Neuronal stem cell (in vitro differentiated cells): ENCODE measurements around the gene RABGGTA.

Experiments
- DNase-seq: peaks from one replicate; pipeline ENCODE4 v3.0.0-alpha.2; 2013; ENCODE audit warnings: low spot score
- H2AFZ ChIP-seq: one replicate; pipeline ENCODE4 v1.6.1; 2013; ENCODE audit warnings: mild to moderate bottlenecking, low read length, inconsistent platforms
- H2AK5ac ChIP-seq: 2 replicates; pipeline ENCODE4 v1.6.1; 2013; ENCODE audit warnings: low read depth, mild to moderate bottlenecking, inconsistent platforms, low read length, moderate library complexity, mixed read lengths
- H2BK120ac ChIP-seq: 2 replicates; pipeline ENCODE4 v1.6.1; 2013; ENCODE audit warnings: low read depth, mild to moderate bottlenecking, inconsistent platforms, low read length, moderate library complexity, mixed read lengths
- H2BK12ac ChIP-seq: one replicate; pipeline ENCODE4 v1.6.1; 2013; ENCODE audit warnings: low read length, inconsistent platforms
- H2BK15ac ChIP-seq: 2 replicates; pipeline ENCODE4 v1.6.1; 2013; ENCODE audit warnings: mild to moderate bottlenecking, low read length, inconsistent platforms, mixed read lengths
- H2BK5ac ChIP-seq: one replicate; pipeline ENCODE4 v1.6.1; 2013; ENCODE audit warnings: inconsistent platforms, mild to moderate bottlenecking, low read length, moderate library complexity
- H3K14ac ChIP-seq: one replicate; pipeline ENCODE4 v1.6.1; 2013; ENCODE audit warnings: low read length, inconsistent platforms
- H3K18ac ChIP-seq: 2 replicates; pipeline ENCODE4 v1.6.1; 2013; ENCODE audit warnings: low read length, inconsistent platforms
- H3K23ac ChIP-seq: 2 replicates; pipeline ENCODE4 v1.6.1; 2013; ENCODE audit warnings: low read depth, mild to moderate bottlenecking, mixed read lengths, low read length, inconsistent platforms; ENCODE audit not compliant: poor library complexity
- H3K27ac ChIP-seq: replicated peaks from 3 replicates; pipeline ENCODE4 v1.5.1; 2013; ENCODE audit warnings: low read length, inconsistent platforms
- H3K27me3 ChIP-seq, 3 experiments: 2 replicates each; pipeline ENCODE4 v1.6.1; 2013; ENCODE audit warnings: low read length in 3 of 3, mild to moderate bottlenecking in 2 of 3, inconsistent platforms in 1 of 3, low read depth in 1 of 3, mixed read lengths in 1 of 3, moderate library complexity in 1 of 3; ENCODE audit not compliant: control insufficient read depth in 3 of 3, insufficient read depth in 3 of 3
- H3K36me3 ChIP-seq, 2 donors: replicated peaks in 1 of 2; 2 replicates each; pipeline ENCODE4 v1.6.1; 2013; ENCODE audit warnings: low read length in 2 of 2; ENCODE audit not compliant: control insufficient read depth in 2 of 2, insufficient read depth in 2 of 2
- H3K4ac ChIP-seq: 2 replicates; pipeline ENCODE4 v1.6.1; 2013; ENCODE audit warnings: inconsistent platforms, mild to moderate bottlenecking, low read length, moderate library complexity
- H3K4me1 ChIP-seq, 2 donors: 1 replicate in 1 of 2; 2 replicates in 1 of 2; pipeline ENCODE4 v1.6.1; 2013; ENCODE audit warnings: low read length in 2 of 2, low read depth in 1 of 2; ENCODE audit not compliant: control insufficient read depth in 2 of 2, insufficient read depth in 1 of 2
- H3K4me2 ChIP-seq: one replicate; pipeline ENCODE4 v1.6.1; 2013; ENCODE audit warnings: mild to moderate bottlenecking, low read length, inconsistent platforms; ENCODE audit not compliant: insufficient read depth, poor library complexity, severe bottlenecking
- H3K4me3 ChIP-seq, 2 donors: 2 replicates each; pipeline ENCODE4 v1.5.1; 2013; ENCODE audit warnings: low read length in 2 of 2, mild to moderate bottlenecking in 2 of 2, inconsistent platforms in 1 of 2, moderate library complexity in 1 of 2
- H3K79me1 ChIP-seq: one replicate; pipeline ENCODE4 v1.6.1; 2013; ENCODE audit warnings: low read depth, mild to moderate bottlenecking, inconsistent platforms, low read length, moderate library complexity
- H3K9ac ChIP-seq: one replicate; pipeline ENCODE4 v1.6.1; 2013; ENCODE audit warnings: mild to moderate bottlenecking, low read depth, low read length, inconsistent platforms; ENCODE audit not compliant: poor library complexity
- H3K9me3 ChIP-seq, 2 donors: replicated peaks in 1 of 2; 2 replicates each; pipeline versions ENCODE3 to v1.6.1; 2013; ENCODE audit warnings: low read length in 2 of 2, mild to moderate bottlenecking in 2 of 2, inconsistent platforms in 1 of 2, low read depth in 1 of 2, mixed read lengths in 1 of 2, moderate library complexity in 1 of 2; ENCODE audit not compliant: control insufficient read depth in 2 of 2, insufficient read depth in 1 of 2
- H4K8ac ChIP-seq: one replicate; pipeline ENCODE4 v1.6.1; 2013; ENCODE audit warnings: low read depth, mild to moderate bottlenecking, inconsistent platforms, low read length, moderate library complexity
- H4K91ac ChIP-seq: one replicate; pipeline ENCODE4 v1.6.1; 2013; ENCODE audit warnings: low read length, low read depth, mild to moderate bottlenecking, inconsistent platforms; ENCODE audit not compliant: poor library complexity
- WGBS, 2 donors: extraction: QIAGEN DNeasy Blood & Tissue Kit; methylation state at CpG; one replicate each; pipeline ENCODE4 v1.1.7; 2013; ENCODE audit warnings: missing lambda C conversion rate in 2 of 2, mixed read lengths in 1 of 2; ENCODE audit not compliant: insufficient read length in 2 of 2, insufficient replicate concordance in 1 of 2; ENCODE audit errors: extremely low coverage in 2 of 2; 5-methylcytosine and 5-hydroxymethylcytosine counted together

Gene RABGGTA

GRCh38 chr14:24238527-24239037 is 32.8 kb downstream of the RABGGTA start:
- no peak overlapping the region for H3K4me2 ChIP-seq
- H4K91ac ChIP-seq, result no peak overlapping the region
- H3K4ac ChIP-seq, result no peak overlapping the region
- peaks cover 40 to 73% of the 10 kb centered on the region in 2 donors for H3K36me3 ChIP-seq
- no peak overlapping the region for H3K18ac ChIP-seq
- no peak overlapping the region for H3K4me3 ChIP-seq
- peaks cover 0 to under 1% of the 10 kb centered on the region in 2 donors for H3K4me1 ChIP-seq
- H3K27ac ChIP-seq, result no peak overlapping the region
- H3K9ac ChIP-seq, result no peak overlapping the region
- no peak overlapping the region for H2BK5ac ChIP-seq
- H3K79me1 ChIP-seq, result peaks cover 4% of the 10 kb centered on the region
- H3K27me3 ChIP-seq, result no peaks in the 10 kb centered on the region
- no peak overlapping the region for H2BK12ac ChIP-seq
- H3K9me3 ChIP-seq, result no peaks in the 10 kb centered on the region
- no peak overlapping the region for H3K23ac ChIP-seq
- H2BK15ac ChIP-seq, result no peak overlapping the region
- no peak overlapping the region for H3K14ac ChIP-seq
- no peak overlapping the region for H4K8ac ChIP-seq
- no CpG with 5 or more reads among the region's 5 CpGs for WGBS, 2 donors
- no peak for DNase-seq
- H2AK5ac ChIP-seq, result no peak overlapping the region
- H2BK120ac ChIP-seq, result no peak overlapping the region
- no peak overlapping the region for H2AFZ ChIP-seq

GRCh38 chr14:24238123-24238522 is 33.3 kb downstream of the RABGGTA start:
- no peak overlapping the region for H4K91ac ChIP-seq
- no peak overlapping the region for H3K4me2 ChIP-seq
- no peak overlapping the region for H3K14ac ChIP-seq
- H2BK12ac ChIP-seq, result no peak overlapping the region
- DNase-seq, result no peak
- no peak overlapping the region for H3K18ac ChIP-seq
- H2AFZ ChIP-seq, result no peak overlapping the region
- H3K9me3 ChIP-seq, result no peaks in the 10 kb centered on the region
- H3K27me3 ChIP-seq, result no peaks in the 10 kb centered on the region
- no peak overlapping the region for H3K4ac ChIP-seq
- peaks cover 4 to 6% of the 10 kb centered on the region in 2 donors for H3K4me1 ChIP-seq
- H2BK5ac ChIP-seq, result no peak overlapping the region
- no peak overlapping the region for H3K4me3 ChIP-seq
- H3K79me1 ChIP-seq, result peaks cover 4% of the 10 kb centered on the region
- H2BK120ac ChIP-seq, result no peak overlapping the region
- H4K8ac ChIP-seq, result no peak overlapping the region
- H3K23ac ChIP-seq, result no peak overlapping the region
- no peak overlapping the region for H2AK5ac ChIP-seq
- no peak overlapping the region for H3K9ac ChIP-seq
- no CpG with 5 or more reads among the region's 5 CpGs for WGBS, 2 donors
- no peak overlapping the region for H3K27ac ChIP-seq
- peaks cover 40 to 73% of the 10 kb centered on the region in 2 donors for H3K36me3 ChIP-seq
- no peak overlapping the region for H2BK15ac ChIP-seq

- Histone ChIP-seq H3K14ac (no peak overlapping the region), H3K27ac (no peak overlapping the region), H3K4ac (no peak overlapping the region)
Measured at GRCh38 chr14:24237463-24237955, 33.9 kb downstream of the RABGGTA start.

GRCh38 chr14:24236689-24237462 is 34.5 kb downstream of the RABGGTA start:
- Histone ChIP-seq H2BK5ac (no peak overlapping the region), H3K4me1 (peaks cover 6% of the 10 kb centered on the region in 2 donors), H3K4me2 (no peak overlapping the region), H3K23ac (no peak overlapping the region), H3K36me3 (peaks cover 40 to 73% of the 10 kb centered on the region in 2 donors), H4K8ac (no peak overlapping the region), H2AFZ (no peak overlapping the region), H3K4ac (no peak overlapping the region), H2BK120ac (no peak overlapping the region), H2AK5ac (no peak overlapping the region), H4K91ac (no peak overlapping the region), H2BK15ac (no peak overlapping the region), H3K79me1 (peaks cover 4% of the 10 kb centered on the region), H2BK12ac (no peak overlapping the region), H3K9ac (no peak overlapping the region), H3K27ac (no peak overlapping the region), H3K4me3 (no peak overlapping the region), H3K9me3 (no peaks in the 10 kb centered on the region), H3K18ac (no peak overlapping the region), H3K27me3 (no peaks in the 10 kb centered on the region), H3K14ac (no peak overlapping the region)
- DNase-seq, result no peak
- WGBS, 2 donors, result no CpG with 5 or more reads among the region's 6 CpGs

More at GRCh38 chr14:24237463-24237955, 33.9 kb downstream of the RABGGTA start:
- no peak overlapping the region for H4K8ac ChIP-seq
- no peak overlapping the region for H3K18ac ChIP-seq
- H3K9me3 ChIP-seq, result no peaks in the 10 kb centered on the region
- no peak overlapping the region for H2AFZ ChIP-seq
- no peak overlapping the region for H2BK5ac ChIP-seq
- H3K36me3 ChIP-seq, result peaks cover 40 to 73% of the 10 kb centered on the region in 2 donors
- peaks cover 4% of the 10 kb centered on the region for H3K79me1 ChIP-seq
- no peak overlapping the region for H3K23ac ChIP-seq
- H2BK120ac ChIP-seq, result no peak overlapping the region
- no peak overlapping the region for H3K4me2 ChIP-seq
- no peaks in the 10 kb centered on the region for H3K27me3 ChIP-seq
- no peak overlapping the region for H3K4me3 ChIP-seq
- no CpG with 5 or more reads among the region's 2 CpGs for WGBS, 2 donors
- H3K9ac ChIP-seq, result no peak overlapping the region
- H4K91ac ChIP-seq, result no peak overlapping the region
- H2BK12ac ChIP-seq, result no peak overlapping the region
- no peak overlapping the region for H2BK15ac ChIP-seq
- no peak overlapping the region for H2AK5ac ChIP-seq
- H3K4me1 ChIP-seq, result peaks cover 6% of the 10 kb centered on the region in 2 donors
- no peak for DNase-seq
